BJ (cell line): ENCODE data around the gene SYTL1. TPM values are rescaled to one million over a fixed set of nuclear protein-coding genes. Genes with fewer than 3 reads are reported as not detected.

ENCODE experiments used
- CTCF ChIA-PET: fragments of 350-600 bp; formaldehyde crosslinking; extraction: SDS; loops from one replicate; lab custom pipeline; 2021; ENCODE audit warnings: antibody characterized with exemption, inconsistent platforms; lab: Yijun Ruan, JAX
- POLR2A ChIA-PET: fragments of 300-600 bp; sonication (Branson Sonifier 250); formaldehyde crosslinking; extraction: SDS; loops from one replicate; lab custom pipeline; 2021; ENCODE audit warnings: antibody characterized with exemption; lab: Charles Lee
- DNase-seq: peaks from one replicate; pipeline ENCODE4 v3.0.0-alpha.2; 2011; ENCODE audit warnings: low read depth
- H3K27me3 ChIP-seq: 2 replicates; pipeline ENCODE4 v1.6.0; 2011; ENCODE audit warnings: low read length; ENCODE audit not compliant: control insufficient read depth, insufficient read depth
- H3K36me3 ChIP-seq: 2 replicates; pipeline ENCODE4 v1.5.1; 2011; ENCODE audit warnings: low read length; ENCODE audit not compliant: control insufficient read depth, insufficient read depth
- H3K4me3 ChIP-seq: 2 replicates; pipeline ENCODE4 v1.5.1; 2011; ENCODE audit warnings: low read depth, mild to moderate bottlenecking, control low read depth, low read length
- polyA plus RNA-seq: library from polyadenylated mRNA; depleted of rRNA; stranded (reverse); fragments of >200 nt; gene quantifications from 2 replicates; pipeline ENCODE4 v1.2.3, GENCODE V29; 2011
- TF ChIP-seq, protein P1 (sequence below): IDR thresholded peaks from 2 replicates; pipeline ENCODE4 v1.5.1; 2011; ENCODE audit warnings: low read depth, mild to moderate bottlenecking, control low read depth, inconsistent platforms, low read length, moderate library complexity; ENCODE audit not compliant: insufficient read depth

SYTL1 gene
- polyA plus RNA-seq, 1 experiment, result 0.23 TPM

DNA sequence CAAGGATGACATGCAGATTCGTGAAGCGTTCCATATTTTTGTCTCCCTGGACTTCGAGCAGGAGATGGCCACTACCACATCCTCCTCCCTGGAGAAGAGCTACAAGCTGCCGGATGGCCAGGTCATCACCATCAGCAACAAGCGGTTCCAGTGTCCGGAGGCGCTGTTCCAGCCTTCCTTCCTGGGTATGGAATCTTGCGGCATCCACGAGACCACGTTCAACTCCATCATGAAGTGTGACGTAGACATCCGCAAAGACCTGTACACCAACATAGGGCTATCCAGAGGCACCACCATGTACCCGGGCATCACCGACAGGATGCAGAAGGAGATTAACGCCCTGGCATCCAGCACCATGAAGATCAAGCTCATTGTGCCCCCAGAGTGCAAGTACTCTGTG, 16.5 kb upstream of the SYTL1 start:
- Histone ChIP-seq H3K36me3 (peaks cover 11% of the 10 kb centered on the region), H3K4me3 (no peak overlapping the region), H3K27me3 (no peaks in the 10 kb centered on the region)
- POLR2A ChIA-PET, result no interaction called here
- no peak for DNase-seq
- TF ChIP-seq, protein P1, sequence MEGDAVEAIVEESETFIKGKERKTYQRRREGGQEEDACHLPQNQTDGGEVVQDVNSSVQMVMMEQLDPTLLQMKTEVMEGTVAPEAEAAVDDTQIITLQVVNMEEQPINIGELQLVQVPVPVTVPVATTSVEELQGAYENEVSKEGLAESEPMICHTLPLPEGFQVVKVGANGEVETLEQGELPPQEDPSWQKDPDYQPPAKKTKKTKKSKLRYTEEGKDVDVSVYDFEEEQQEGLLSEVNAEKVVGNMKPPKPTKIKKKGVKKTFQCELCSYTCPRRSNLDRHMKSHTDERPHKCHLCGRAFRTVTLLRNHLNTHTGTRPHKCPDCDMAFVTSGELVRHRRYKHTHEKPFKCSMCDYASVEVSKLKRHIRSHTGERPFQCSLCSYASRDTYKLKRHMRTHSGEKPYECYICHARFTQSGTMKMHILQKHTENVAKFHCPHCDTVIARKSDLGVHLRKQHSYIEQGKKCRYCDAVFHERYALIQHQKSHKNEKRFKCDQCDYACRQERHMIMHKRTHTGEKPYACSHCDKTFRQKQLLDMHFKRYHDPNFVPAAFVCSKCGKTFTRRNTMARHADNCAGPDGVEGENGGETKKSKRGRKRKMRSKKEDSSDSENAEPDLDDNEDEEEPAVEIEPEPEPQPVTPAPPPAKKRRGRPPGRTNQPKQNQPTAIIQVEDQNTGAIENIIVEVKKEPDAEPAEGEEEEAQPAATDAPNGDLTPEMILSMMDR, result no peak
- CTCF ChIA-PET, result no interaction called here

DNA sequence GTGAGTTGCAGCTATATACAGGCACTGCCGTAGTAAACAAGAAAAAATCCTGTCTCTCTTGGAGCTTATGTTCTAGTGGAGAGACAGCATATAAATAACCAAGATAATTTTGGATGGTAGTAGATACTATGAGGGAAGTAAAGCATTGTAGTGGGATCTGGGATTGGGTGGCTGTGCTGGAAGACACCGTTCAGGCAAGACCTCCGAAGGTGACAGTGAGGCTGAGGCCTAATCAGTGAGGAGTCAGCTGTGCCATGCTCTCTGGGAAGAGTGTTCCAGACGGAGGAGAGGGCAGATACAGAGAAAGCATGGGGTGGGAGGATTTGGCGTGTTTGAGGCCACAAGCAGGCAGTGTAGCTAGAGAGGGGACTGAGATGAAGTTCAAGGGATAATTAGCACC, 13.9 kb upstream of the SYTL1 start:
- ChIA-PET POLR2A (no interaction called here), CTCF (interaction anchor here (1.0 to 3.1 kb wide), 5 partner anchors 13 to 67 kb away, joined by 3 to 18 read pairs (median 8); partner anchors contain the start of gene SYTL1)
- TF ChIP-seq, protein P1, result no peak
- Histone ChIP-seq H3K27me3 (no peaks in the 10 kb centered on the region), H3K4me3 (no peak overlapping the region), H3K36me3 (peaks cover 14% of the 10 kb centered on the region)
- no peak for DNase-seq

DNA sequence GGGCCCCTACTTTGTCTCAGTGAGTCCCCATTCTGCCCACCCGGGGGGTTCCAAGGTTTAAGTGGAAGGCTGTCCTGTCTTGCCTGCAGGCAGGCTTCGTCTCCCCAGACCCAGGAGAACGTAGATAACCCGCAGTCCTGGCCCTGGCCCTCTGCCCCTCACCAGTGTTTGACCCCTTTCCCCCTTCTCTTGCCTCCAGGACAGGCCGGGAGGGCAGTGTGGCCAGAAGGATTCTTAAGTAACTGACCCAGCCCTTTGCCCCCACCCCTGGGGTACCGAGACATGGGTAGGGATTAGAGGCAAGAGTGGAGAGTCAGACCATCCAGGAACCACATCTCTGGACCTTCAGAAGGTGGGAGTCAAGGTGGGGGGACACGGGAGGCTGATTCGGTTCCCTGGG, 11.0 kb upstream of the SYTL1 start:
- TF ChIP-seq, protein P1, result no peak
- CTCF ChIA-PET, result interaction anchor here (2.4 kb wide), 1 partner anchor 27 kb away, joined by 20 read pairs; no protein-coding TSS in a partner anchor
- DNase-seq, result no peak
- POLR2A ChIA-PET, result no interaction called here
- no peak overlapping the region for H3K4me3 ChIP-seq
- no peaks in the 10 kb centered on the region for H3K27me3 ChIP-seq
- peaks cover 23% of the 10 kb centered on the region for H3K36me3 ChIP-seq

DNA sequence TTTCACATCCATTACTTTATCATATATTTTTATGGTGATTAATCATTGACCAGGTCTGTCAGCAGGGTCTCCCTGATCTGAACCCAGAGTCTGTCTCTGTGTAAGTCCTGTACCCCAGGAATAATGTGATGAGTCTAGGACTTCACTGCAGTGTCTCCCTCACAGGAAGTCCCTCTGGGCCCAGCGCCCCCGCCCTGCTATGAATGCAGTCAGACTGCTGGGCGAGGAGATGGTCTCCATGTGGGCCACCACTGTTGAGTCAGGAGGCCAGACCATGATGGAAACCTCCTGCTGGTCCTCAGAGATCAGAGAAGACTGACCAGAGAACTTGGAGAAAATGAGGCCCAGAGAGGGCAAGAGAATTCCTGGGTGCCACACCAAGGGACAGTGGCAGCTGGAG, 10.4 kb upstream of the SYTL1 start:
- TF ChIP-seq, protein P1, result no peak
- H3K36me3 ChIP-seq, result peaks cover 29% of the 10 kb centered on the region
- CTCF ChIA-PET, result interaction anchor here (1.3 to 5.5 kb wide), 6 partner anchors 13 to 288 kb away, joined by 6 to 54 read pairs (median 28); partner anchors contain the start of gene SYTL1
- DNase-seq, result no peak
- no peaks in the 10 kb centered on the region for H3K27me3 ChIP-seq
- no peak overlapping the region for H3K4me3 ChIP-seq
- POLR2A ChIA-PET, result no interaction called here

DNA sequence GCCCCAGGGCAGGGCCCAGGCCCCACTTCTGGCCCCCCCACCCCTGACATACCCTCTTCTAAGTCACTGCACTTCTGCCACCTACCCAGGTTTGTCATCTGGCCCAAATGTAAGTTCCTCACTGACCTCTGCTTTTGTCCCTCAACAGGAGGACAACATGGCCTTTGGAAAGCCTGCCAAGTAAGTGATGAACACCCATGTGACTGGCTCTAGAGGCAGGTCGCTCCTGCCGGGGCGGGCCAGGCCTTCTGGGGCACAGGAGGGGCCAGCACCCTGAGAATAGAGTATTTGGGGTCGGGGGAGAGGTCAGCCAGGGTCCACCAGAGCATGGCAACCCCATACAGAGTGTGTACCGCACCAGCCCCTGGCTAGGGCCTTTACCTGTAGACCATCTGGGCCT, 9.9 kb upstream of the SYTL1 start:
- DNase-seq, result no peak
- ChIA-PET CTCF (interaction anchor here (0.6 to 6.3 kb wide), 26 partner anchors 9 to 364 kb away, joined by 3 to 70 read pairs (median 6); partner anchors contain the start of genes CD164L2, MAP3K6 and SYTL1), POLR2A (no interaction called here)
- TF ChIP-seq, protein P1, result no peak
- Histone ChIP-seq H3K27me3 (no peaks in the 10 kb centered on the region), H3K4me3 (no peak overlapping the region), H3K36me3 (peaks cover 33% of the 10 kb centered on the region)
